HG03565 (cell line): ENCODE data around the gene FOXK1.

Source experiments
- ATAC-seq: cut with Tn5 transposase; IDR thresholded peaks from one replicate; pipeline ENCODE4 v1.9.1; 2021; ENCODE audit warnings: mild to moderate bottlenecking, moderate library complexity; ENCODE audit not compliant: unreplicated experiment

FOXK1 gene

GRCh38 chr7:4694305-4694704 lies 12.2 kb downstream of the FOXK1 start:
- ATAC-seq, result no peak

- no peak for ATAC-seq
These were observed 16.7 kb downstream of the FOXK1 start for GRCh38 chr7:4698707-4699275.

- ATAC-seq, result no peak
These were observed 17.7 kb downstream of the FOXK1 start for GRCh38 chr7:4699841-4700240.

- no peak for ATAC-seq
These were observed 18.6 kb downstream of the FOXK1 start for GRCh38 chr7:4700577-4701235.

GRCh38 chr7:4702961-4703512 lies 20.9 kb downstream of the FOXK1 start:
- ATAC-seq, result no peak

- no peak for ATAC-seq
These were observed 21.4 kb downstream of the FOXK1 start for GRCh38 chr7:4703532-4703931.

- no peak for ATAC-seq
These were observed 24.5 kb downstream of the FOXK1 start for GRCh38 chr7:4706384-4707216.

GRCh38 chr7:4707217-4707741 lies 25.2 kb downstream of the FOXK1 start:
- no peak for ATAC-seq

- no peak for ATAC-seq
These were observed 25.9 kb downstream of the FOXK1 start for GRCh38 chr7:4707980-4708411.

- no peak for ATAC-seq
These were observed 27.1 kb downstream of the FOXK1 start for GRCh38 chr7:4709187-4709586.

GRCh38 chr7:4711093-4711492 lies 29.0 kb downstream of the FOXK1 start:
- no peak for ATAC-seq

GRCh38 chr7:4711634-4712033 lies 29.5 kb downstream of the FOXK1 start:
- ATAC-seq, result no peak

- ATAC-seq, result peak; percentile 42
These were observed 30.4 kb downstream of the FOXK1 start for GRCh38 chr7:4712281-4713182.

GRCh38 chr7:4713183-4713784 lies 31.2 kb downstream of the FOXK1 start:
- peak; percentile 54 for ATAC-seq

- ATAC-seq, result no peak
These were observed 32.1 kb downstream of the FOXK1 start for GRCh38 chr7:4714161-4714700.

GRCh38 chr7:4714767-4715409 lies 32.8 kb downstream of the FOXK1 start:
- no peak for ATAC-seq

GRCh38 chr7:4715410-4715776 lies 33.3 kb downstream of the FOXK1 start:
- ATAC-seq, result no peak

- no peak for ATAC-seq
These were observed 35.1 kb downstream of the FOXK1 start for GRCh38 chr7:4716946-4717795.
